A673 (cell line): ENCODE results near the gene ECHS1.

ENCODE experiments used
- EZH2 ChIP-seq: fragments of 200-600 bp; sonication (generic); IDR thresholded peaks from 2 replicates; pipeline ENCODE4 v1.6.1; 2017; ENCODE audit warnings: borderline replicate concordance, low read depth, mild to moderate bottlenecking, mixed read lengths, antibody characterized with exemption, low read length; ENCODE audit not compliant: poor library complexity, severe bottlenecking
- TF ChIP-seq, protein P1 (sequence below): fragments of 300-800, 200-600 bp; sonication (generic); conservative IDR thresholded peaks from 2 replicates; pipeline ENCODE4 v1.5.1; 2017; ENCODE audit warnings: low read depth, mild to moderate bottlenecking, antibody characterized with exemption, low read length, moderate library complexity, mixed read lengths

DNA sequence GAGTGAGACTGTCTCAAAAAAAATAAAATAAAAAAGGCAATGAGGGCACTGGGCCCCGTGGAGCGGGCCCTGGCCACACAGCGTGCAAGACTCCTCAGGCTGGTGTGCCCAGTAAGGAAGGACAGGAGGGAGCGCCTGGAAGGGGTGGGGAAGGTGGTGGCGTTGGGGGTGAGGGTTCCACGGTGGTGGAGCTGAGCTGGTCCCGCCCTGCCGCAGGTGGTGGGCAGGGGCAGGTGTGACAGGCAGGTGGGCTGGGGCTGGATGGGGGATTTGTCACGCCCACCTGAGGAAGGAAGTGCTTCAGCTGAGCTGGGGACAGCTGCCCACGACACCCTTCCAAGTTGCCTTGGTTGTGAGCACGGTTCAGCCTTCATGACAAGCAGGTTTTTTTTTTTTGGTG lies 26.7 kb downstream of the ECHS1 start:
- TF ChIP-seq, protein P1, sequence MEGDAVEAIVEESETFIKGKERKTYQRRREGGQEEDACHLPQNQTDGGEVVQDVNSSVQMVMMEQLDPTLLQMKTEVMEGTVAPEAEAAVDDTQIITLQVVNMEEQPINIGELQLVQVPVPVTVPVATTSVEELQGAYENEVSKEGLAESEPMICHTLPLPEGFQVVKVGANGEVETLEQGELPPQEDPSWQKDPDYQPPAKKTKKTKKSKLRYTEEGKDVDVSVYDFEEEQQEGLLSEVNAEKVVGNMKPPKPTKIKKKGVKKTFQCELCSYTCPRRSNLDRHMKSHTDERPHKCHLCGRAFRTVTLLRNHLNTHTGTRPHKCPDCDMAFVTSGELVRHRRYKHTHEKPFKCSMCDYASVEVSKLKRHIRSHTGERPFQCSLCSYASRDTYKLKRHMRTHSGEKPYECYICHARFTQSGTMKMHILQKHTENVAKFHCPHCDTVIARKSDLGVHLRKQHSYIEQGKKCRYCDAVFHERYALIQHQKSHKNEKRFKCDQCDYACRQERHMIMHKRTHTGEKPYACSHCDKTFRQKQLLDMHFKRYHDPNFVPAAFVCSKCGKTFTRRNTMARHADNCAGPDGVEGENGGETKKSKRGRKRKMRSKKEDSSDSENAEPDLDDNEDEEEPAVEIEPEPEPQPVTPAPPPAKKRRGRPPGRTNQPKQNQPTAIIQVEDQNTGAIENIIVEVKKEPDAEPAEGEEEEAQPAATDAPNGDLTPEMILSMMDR: no peak
- no peak for TF ChIP-seq EZH2
